ENCODE data around the gene YPEL1.

Gene YPEL1, protein sequence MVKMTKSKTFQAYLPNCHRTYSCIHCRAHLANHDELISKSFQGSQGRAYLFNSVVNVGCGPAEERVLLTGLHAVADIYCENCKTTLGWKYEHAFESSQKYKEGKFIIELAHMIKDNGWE

DNA sequence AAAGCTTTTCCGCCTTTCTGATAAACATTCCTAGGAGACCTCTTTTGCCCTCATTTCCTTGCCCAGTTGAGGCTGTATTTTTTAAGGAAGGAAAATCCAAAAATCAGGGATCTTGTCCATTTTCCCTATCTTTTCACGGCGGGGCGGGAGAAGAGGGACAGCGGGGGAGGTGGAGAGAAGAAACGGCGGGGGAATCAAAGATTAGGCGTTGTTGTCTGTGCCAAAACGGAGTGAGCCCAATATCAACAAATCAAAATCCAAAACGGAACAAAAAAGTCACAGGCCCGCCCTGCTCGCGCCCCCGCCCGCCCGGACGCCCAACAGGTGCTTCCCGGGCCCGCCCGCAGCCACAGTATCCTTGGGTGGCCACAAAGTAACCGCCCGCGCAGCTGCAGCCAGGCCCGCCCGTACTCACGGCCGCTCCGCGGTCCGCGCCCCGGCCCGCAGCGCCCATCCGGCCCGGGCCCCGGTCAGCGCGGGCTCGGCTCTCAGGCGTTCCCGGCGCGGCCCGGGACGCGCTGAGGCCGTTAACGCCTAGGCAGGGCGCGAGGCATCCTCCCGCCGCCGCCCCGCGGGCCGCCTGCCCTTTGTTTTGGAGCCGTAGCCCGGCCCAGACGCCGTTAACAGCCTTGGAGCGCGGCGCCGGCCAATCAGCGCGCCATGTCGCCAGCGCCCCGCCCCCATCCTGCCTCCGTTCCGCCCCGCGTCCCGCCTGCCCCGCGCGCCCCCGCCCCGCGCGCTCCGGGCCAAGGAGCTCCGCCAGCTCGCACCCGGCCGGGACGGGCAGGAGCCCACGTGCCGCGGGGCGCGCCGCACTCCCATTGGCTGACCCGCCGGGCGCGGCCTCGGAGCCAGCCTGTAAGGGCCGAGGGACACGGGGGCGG is at the start of gene YPEL1:
Gene YPEL1, minus strand, starts transcription at position 595 of the 884 bp plus-strand sequence. CDS start 25,050 bp downstream, outside the sequence.
- FAIRE-seq = no peak

DNA sequence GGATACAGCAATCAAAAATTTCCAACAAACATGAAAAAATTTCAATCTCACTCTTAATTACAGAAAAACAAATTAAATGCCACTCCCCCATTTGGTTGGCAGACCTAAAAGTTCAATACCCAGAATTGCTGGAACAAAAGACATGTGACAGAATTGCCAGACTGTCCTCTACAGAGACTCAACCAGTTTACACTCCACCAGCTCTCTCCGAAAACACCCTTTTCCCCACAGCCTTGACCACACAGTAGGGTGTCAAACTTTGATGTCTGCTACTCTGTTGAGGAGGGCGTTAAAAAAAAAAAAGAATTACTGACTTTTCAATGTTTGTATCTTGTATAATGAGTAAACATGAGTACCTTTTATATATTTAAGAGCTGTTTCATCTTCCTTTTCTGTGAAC is 44.7 kb upstream of the YPEL1 start:
- no peak for FAIRE-seq

DNA sequence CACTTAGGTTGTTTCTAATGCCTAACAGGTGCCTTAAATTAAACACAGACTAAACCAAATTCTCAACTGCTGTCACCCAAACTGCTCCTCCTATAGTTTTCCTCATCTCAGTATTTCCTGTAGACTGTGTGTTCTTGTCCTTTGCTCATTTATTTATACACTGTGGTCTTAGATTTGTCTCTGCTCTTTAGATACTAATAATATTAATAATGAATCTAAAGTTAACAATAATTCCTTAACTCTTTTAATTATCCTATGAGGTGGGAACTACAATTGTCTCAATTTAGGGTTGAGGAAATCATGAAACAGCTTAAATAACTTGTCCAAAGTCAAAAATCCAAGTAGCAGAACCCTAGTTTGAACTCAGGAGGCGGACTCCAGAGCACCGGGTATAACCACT is 43.9 kb upstream of the YPEL1 start:
- FAIRE-seq = no peak

DNA sequence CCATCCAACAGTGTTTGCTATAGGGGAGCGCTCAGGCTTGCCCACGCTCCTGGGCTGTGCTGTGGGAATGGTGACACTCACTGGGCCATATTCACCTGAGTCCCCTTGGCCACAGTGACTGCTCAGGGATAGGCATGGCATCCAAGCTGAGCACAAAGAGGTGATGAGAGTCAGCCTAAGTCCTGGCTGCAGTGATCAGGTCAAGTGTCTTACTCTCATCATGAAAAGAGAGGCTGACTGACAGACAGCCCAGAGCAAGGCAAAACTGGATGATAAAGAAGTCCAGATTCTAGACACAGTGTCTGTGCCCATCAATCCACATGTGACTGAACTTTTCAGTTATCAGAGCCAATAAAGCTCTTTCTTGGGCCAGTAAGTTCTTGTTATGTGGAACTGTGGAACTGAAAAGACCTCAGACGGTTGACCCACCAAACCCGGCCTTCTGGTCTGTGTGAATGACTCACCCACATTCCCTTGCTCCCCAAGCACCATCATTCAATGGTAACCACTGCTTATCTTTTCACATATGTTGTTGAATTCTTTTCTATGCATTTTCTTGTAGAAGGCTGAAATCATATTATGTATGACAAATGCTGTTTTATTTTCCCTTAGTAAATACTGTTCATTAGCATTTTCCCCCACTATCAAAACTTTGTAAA is 43.2 kb upstream of the YPEL1 start:
- FAIRE-seq = no peak

DNA sequence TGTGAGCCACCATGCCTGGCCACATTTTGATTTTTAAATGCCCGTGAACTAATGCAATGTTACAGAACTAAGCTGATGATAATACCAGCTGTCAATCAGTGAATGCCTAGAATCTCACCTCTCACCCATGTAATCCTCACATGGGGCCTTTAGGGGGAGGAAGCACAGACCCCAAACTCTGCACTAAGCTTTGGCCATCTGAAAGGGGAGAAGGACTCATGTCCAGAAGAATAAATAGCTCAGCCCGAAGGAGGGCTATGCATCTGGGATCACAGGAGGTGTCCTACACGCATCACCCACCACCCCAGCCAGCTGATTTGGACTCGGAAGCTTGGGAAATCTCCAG is 36.0 kb upstream of the YPEL1 start:
- no peak for FAIRE-seq

DNA sequence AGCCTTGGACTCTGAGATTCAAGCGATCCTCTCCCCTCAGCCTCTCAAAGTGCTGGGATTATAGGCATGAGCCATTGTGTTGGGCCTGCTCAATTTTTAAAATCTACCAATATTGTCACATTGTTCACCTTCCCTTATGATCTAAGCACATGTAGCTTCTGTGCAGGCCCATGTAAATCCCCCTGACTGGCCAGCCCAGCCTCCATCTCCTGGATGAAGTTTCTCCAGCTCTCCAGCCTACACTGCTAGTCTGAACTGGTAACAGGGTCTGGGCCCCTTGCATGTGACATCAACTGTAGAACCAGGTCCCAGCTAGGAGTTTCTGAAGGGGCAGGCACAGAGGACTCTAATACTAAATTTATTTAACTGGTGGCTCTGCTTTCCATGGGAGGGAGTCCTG is 32.8 kb upstream of the YPEL1 start:
- no peak for FAIRE-seq

DNA sequence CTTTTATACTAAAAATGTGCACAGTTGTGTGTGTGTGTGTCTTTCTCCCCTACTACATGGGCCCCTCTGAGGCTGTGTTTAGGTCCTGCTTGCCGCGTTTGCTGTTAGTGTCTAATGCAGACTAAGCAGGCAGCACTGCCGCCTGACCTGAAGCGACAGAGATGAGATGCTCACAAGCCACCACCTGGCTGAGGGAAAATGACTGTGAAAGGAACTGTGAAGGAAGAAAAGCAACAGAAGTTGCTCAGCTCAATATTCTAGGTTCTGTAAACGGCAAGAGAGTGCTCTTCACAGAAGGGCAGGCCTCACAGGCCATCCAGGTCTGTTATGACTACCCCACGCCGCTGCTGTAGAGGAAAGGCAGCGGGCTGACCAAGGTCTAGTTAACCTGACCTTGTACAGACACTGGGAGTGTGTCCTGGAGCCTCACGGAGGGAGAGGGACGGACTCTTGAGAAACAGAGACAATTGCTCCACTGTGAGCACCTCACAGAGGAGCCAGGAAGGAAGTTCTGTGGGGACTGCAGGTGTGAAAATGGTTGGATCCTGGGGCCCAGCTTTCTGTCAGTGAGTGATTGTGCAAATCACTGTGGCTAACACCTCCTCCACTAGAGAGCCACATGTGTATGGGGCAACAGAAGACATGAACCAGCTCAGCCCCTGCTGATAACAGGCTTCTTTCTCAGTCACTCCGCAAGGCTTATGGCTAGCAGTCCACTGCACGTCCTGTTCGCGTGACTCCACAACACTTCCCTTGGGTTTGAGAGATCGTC is 31.3 kb upstream of the YPEL1 start:
- no peak for FAIRE-seq

DNA sequence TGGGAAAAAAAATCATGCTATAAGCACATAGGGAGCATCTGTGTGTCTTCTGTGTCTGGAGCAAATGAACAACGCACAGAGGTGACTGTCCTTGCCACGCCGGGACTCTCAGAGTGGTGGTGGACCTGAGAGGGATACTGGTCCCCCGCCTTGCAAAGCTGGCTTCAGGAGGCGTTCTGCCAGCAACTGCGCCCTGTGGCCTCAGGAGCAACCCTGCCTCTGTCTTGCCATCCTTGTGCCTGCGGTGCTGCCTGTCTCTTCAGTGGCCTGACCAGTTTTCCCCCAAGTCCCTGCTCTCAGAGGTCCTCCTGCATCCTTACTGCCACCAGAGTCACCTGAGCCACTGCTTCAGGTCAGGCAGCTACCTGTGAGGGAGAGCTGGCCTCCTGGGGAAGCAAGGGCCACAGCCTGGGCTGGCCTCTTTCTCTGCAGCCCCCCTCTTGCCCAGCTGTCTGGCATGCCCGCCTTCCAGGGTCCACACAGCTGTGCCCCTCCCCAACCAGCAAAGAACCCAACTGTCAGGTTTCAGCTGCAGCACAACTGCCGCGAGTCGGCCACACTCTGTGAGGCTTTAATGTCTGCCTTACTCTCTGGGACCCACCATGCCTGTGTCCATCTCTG is 30.4 kb upstream of the YPEL1 start:
- no peak for FAIRE-seq

DNA sequence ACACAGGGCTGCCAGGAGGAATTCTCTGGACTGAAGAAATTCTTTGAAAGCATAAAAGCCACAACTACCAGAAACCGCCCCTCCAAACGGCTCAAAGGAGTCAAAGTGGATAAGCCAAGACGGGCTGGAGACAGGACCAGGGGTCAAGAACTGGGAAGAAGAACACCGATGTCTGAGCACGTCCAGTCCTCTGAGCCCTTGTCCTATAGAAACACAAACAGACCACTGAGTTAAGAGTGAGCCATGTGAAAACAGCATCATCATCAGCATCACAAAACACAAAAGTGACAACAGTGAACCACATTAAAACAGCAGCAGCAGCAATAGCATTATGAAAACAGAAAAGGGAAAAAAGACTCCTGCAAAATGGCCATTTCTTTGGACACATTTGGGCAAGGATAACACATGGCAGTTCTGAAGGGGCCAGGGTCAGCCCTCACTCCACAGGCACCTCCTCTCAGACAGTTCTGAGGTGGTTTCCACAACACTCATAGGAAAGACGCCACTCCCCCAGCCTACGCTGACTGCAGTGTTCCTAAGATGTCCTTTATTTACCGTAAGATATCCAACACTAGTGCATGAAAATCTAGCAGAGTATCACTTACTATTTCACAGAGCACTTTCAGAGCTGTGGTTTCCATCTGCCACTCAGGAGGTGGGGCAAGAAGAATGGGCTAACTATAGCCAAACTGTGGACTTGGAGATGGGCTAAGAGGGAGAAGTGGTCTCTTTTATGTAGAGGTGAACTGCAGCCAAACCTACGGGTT is 28.6 kb upstream of the YPEL1 start:
- FAIRE-seq = no peak

DNA sequence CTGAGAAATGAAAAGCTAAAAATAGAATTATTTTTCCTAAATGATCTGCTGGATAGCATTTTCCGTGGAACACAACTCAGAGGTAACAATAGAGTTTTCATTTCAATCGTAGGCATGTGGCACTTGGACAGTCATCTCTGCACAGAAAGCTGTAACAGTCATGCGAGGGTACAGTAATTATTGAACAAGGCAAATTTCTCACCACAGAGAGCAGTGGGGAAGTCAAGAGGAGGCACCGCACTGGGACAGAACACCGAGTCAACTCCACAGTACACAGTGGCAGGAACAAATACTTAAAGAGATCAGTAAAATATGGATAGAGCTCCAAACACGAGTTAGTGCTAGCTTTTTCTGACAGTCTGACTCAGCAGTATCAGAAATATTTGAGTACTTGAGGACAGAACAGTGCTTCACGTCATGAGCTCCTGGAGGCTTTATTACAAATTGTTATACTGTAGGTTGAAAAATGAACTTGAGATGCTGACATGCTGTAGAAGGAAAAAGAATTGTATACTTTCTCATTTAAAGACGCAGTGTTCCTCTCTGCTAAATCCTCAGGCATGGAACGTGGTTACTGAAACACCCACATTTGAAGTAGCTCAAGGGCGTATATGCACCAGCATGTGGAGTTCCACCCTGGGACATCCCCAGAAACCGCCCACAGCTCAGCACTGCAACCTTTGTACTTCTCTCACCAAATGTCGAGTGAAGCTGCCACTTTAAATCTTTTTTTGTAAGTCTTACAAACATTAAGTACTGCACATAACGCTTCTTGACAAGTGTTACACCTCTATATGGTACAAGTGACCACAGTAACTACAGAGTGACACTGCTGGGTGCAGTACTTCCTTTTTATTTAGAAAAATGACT is 27.4 kb upstream of the YPEL1 start:
- FAIRE-seq = no peak

DNA sequence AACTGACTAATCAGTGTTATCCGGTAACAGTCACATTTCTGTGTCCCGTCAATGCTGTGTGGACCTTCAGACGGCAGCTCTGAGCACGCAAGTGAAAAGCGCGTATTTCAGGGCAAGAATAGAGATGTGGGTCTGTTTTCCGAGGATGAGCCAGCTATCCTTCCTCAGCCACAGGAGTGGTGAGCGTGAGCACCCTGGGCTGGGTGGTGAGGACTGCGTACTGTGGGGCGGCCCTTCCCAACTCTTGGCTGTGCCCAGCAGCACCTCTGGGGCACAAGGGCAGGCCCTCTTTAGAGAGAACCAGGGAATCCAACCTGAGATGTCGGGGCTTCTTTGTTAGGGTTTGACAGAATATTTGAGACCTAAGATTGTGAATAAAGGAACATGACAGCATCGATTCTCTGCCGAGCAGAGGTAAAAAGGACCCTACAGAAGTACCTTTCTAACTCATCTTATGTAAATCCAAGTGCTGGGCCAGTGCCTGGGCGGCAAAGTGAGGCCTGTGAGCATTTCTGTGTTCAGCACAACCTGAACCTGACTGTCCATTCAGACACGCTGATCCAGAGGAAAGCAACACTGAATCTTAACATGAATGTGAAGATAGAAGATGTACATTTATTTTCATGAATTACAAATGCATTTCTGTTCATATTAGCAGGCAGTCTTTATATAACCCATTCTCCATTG is 26.5 kb upstream of the YPEL1 start:
- FAIRE-seq = no peak

DNA sequence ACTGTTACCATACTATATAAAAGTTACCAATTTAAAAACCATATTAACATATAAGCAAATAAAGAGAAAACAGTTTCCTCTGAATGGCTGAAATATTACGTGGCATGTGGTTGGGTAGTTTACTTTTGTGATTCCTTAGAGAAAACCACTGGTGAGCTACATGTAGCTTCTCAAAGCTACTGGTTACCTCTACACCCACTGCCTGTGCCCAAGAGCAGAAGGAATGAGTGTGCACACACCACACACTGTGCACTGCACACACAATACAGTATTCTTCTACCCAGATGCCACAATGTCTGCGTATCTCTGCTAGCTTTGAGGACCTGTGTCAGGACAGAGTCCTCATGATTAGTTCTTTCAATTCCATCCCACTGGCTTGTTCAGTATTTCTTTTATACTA is 25.5 kb upstream of the YPEL1 start:
- no peak for FAIRE-seq

DNA sequence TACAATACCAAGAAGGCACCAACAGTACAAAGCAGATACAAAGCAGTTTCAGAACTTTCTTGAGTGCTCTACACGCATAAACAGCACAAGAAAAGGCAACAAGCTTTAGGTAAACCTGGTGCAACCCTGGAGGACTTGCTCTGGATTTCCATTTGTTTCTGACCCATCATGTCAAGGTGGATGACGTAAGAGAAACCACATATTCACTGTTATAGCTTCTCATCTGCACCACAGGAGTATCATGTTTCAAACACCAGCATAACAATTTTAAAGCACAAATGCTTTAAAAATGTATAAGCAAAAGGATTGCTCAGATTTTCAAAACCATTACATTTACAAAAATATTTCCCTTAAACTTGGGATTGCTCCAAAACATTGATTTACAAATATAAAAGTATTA is 25.0 kb upstream of the YPEL1 start:
- no peak for FAIRE-seq

DNA sequence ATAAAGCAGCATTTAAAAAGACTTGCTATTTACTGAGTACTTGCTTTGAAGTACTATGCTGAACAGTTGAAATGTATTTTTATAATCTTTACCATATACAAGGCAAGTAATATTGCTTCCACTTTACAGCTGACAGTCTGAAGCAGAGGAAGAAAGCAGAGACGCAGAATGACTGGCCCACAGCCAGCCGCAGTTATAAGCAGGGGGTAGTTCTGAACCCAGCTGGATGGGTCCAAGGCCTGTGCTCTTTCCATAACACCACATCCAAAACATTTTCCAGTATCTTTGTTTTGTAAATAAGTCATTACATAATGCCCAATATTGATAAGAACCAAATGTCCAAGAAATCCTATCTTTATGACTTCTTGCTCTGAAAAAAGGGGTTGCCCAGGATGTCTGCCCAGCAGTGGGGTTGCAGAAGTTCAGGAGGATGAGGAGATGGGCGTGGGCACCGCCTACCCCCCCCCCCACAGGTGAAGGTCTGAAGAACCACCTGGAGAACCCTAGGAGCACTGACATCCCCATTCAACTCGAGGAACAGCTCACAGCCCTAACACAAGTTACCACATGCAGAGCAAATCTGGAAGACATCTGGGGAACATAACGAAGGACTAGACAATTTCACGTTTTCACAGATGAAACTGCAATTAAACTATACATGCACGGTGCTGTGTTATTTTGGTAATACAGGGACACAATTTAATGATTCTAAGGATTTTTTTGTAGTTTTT is 24.2 kb upstream of the YPEL1 start:
- FAIRE-seq = no peak

DNA sequence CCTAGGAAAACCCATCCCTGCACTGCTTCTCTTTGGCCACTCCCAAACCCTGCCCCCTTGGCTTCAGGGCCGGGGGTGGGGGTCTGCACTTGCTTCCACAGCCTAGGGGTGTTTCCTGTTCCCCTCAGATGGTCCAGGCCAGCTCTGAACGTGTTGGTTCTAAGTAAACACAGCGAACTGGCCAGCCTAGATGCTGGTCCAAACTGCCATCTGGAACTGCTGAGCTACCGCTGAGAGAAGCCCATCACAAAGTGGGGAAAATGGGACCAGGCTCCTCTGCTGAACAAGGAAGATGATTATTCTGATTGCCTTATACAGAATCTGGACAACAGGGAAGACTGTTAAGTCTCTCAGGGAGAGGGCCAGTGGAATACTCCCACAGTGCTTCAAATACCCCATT is 23.5 kb upstream of the YPEL1 start:
- no peak for FAIRE-seq

DNA sequence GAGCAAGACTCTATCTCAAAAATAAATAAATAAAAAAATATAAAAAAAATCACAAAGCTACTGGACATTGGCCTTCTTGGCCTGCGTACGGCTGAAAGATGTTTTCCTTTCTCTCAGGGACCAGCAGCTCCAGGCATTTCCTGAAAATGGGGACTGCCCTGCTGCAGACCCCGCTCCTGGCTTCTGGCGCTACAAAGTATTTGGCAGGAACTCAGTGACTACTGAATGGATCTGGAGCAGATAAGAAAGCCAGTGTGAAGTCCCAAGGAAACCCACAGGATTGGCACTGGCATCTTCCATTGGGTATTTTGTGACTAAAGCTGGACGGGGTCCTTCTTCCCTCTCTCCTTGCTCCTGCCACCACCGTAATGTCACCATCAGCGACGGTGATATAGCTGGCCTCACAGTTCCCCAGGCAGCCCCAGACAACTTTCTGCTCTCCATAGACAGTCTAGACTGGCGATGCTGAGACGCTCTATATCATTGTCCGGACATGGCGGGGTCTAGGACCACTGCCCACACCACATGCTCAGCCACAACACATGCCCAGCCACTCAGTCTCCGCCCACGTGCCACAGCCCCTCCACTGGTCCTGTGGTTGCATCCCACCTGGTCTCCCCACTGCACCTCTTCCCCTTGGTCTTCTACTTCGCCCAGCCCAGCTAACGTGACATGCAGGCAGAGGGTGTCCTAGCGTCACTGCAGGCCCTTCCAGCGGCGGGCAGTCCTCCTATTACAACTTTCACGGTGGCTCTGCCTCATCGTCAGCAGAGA is 22.7 kb upstream of the YPEL1 start:
- no peak for FAIRE-seq

DNA sequence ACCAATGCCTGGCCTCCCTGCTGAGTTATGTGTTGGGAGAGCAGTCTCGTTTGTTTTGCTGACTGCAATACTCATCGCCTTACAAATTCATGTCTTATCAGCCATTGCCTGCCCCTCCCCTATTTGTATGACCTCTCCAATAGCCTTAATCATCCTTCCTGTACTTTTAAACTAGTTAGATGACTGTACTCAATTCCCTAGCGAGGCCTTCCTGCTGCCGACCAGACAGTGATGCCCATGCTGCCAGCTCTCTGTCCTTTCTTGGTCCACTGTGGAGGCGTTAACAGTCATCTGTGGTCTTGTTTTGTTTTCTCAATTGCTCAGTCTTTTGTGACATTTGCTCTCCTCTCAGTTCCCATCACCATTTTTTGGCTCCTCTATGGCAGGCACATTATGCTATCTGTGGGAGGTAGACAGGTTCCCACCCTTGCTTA is 20.3 kb upstream of the YPEL1 start:
- FAIRE-seq = no peak

DNA sequence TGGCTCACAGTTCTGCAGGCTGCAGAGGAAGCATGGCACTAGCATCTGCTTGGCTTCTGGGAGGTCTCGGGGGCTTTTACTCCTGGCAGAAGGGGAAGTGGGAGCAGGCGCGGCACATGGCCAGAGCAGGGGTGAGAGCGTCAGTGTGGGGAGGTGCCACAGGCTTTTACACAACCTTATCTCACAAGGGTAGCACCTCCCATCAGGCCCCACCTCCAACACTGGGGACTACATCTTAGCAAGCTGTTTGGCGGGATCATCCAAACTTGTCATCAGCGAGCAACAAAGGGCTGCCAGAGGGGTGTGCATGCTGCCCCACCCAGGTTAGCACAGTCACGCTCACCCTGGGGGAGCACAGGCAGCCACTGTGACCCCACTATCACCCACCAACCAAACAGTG is 18.9 kb upstream of the YPEL1 start:
- no peak for FAIRE-seq
